K562 (cell line): ENCODE data around the gene NSF.
"Not testable (repeated sequence)": the region's sequence is repeated elsewhere in the genome, so short reads cannot be mapped to it uniquely, and the experiment has no call there.

Source experiments
- ELF1 ChIP-seq: fragments of 200-800 bp; sonication (Bioruptor generic); IDR thresholded peaks from 2 replicates; pipeline ENCODE4 v1.6.1; 2016; ENCODE audit warnings: missing genetic modification characterization, missing compliant biosample characterization
- EP300 ChIP-seq: IDR thresholded peaks from 2 replicates; pipeline ENCODE4 v1.6.1; 2012; ENCODE audit warnings: low read length, improper control_type of control experiment
- NFRKB ChIP-seq: fragments of 450-650 bp; IDR thresholded peaks from 2 replicates; pipeline ENCODE4 v1.6.1; 2016; ENCODE audit warnings: low read depth
- NR2F6 ChIP-seq: fragments of 450-650 bp; formaldehyde crosslinking; IDR thresholded peaks from 2 replicates; pipeline ENCODE4 v1.4.0; 2020; ENCODE audit warnings: mild to moderate bottlenecking
- TCF7L2 ChIP-seq: fragments of 150-350 bp; IDR thresholded peaks from 2 replicates; pipeline ENCODE4 v1.6.1; 2016; ENCODE audit warnings: low read depth, mild to moderate bottlenecking, low read length, moderate library complexity
- ZBED1 ChIP-seq: IDR thresholded peaks from 2 replicates; pipeline ENCODE4 v1.6.1; 2014
- ZKSCAN1 ChIP-seq: fragments of 150-350 bp; IDR thresholded peaks from 2 replicates; pipeline ENCODE4 v1.6.1; 2016; ENCODE audit warnings: low read depth, low read length
- ZNF146 ChIP-seq: IDR thresholded peaks from one replicate; pipeline ENCODE4 v1.6.1; 2018; ENCODE audit warnings: missing compliant biosample characterization; ENCODE audit not compliant: unreplicated experiment
- TF ChIP-seq, protein P1 (sequence below): sonication (generic); formaldehyde crosslinking; IDR thresholded peaks from 2 replicates; pipeline ENCODE4 v1.8.0; 2023; ENCODE audit warnings: mild to moderate bottlenecking, missing genetic modification reagents
- TF ChIP-seq, protein P2 (sequence below): sonication (generic); formaldehyde crosslinking; IDR thresholded peaks from 2 replicates; pipeline ENCODE4 v1.8.0; 2022; ENCODE audit warnings: mild to moderate bottlenecking, low read depth, missing genetic modification reagents

- TF ChIP-seq ZNF146 (CRISPR knock-in tag); ZKSCAN1; EP300; ELF1 (tag); NFRKB; NR2F6 (CRISPR knock-in tag); ZBED1; TCF7L2: not testable (repeated sequence)
- TF ChIP-seq, protein P1, sequence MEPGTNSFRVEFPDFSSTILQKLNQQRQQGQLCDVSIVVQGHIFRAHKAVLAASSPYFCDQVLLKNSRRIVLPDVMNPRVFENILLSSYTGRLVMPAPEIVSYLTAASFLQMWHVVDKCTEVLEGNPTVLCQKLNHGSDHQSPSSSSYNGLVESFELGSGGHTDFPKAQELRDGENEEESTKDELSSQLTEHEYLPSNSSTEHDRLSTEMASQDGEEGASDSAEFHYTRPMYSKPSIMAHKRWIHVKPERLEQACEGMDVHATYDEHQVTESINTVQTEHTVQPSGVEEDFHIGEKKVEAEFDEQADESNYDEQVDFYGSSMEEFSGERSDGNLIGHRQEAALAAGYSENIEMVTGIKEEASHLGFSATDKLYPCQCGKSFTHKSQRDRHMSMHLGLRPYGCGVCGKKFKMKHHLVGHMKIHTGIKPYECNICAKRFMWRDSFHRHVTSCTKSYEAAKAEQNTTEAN, result not testable (repeated sequence)
- TF ChIP-seq, protein P2, sequence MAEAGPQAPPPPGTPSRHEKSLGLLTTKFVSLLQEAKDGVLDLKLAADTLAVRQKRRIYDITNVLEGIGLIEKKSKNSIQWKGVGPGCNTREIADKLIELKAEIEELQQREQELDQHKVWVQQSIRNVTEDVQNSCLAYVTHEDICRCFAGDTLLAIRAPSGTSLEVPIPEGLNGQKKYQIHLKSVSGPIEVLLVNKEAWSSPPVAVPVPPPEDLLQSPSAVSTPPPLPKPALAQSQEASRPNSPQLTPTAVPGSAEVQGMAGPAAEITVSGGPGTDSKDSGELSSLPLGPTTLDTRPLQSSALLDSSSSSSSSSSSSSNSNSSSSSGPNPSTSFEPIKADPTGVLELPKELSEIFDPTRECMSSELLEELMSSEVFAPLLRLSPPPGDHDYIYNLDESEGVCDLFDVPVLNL (CRISPR knock-in tag), result not testable (repeated sequence)
These were observed 106.1 kb downstream of the NSF start for GRCh38 chr17:46696522-46696921.
